ENCODE measurements around the gene MEIOB.
"Not testable (repeated sequence)": the region's sequence is repeated elsewhere in the genome, so short reads cannot be mapped to it uniquely, and the experiment has no call there.

The MEIOB gene

DNA sequence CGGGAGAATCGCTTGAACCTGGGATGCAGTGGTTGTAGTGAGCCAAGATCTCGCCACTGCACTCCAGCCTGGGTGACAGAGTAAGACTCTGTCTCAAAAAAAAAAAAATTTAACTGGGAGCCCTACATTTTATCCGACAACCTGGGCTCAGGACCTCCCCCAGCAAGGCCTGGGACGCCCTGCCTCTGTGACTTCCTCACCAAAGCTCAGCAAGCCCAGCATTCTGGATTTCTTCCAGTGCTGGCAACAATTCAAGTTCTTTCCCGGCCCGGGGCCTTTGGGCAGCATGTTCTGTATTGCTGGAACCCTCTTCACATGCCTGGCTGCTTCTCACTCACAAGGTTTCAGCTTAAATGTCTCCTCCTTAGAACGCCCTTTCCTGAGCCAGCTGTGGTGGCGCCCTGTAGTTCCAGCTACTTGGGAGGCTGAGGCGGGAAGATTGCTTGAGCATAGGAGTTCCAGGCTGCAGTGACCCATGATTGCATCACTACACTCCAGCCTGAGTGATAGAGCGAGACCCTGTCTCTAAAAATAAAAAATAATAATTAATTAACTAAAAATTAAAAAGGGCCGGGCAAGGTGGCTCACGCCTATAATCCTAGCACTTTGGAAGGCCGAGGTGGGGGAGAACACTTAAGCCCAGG is 15.9 kb upstream of the MEIOB start:
- no peaks in the 10 kb centered on the region for H3F3A ChIP-seq (ENCODE audit: insufficient read depth, low read length)
- H3K27me3 ChIP-seq (replicated peaks; ENCODE audit: insufficient read depth, low read length), result 0 out of 2 replicates have a peak, but pooled peaks cover 4% of the 10 kb centered on the region
- no peaks in the 10 kb centered on the region for H3K36me3 ChIP-seq (replicated peaks; ENCODE audit: insufficient read depth, low read length)
- TF ChIP-seq EZH2phosphoT487 (IDR thresholded peaks at IDR 0.05; ENCODE audit: low read length) (no peak), EZH2 (optimal IDR thresholded peaks at IDR 0.05; ENCODE audit: low read depth, low read length) (no peak)
- TF ChIP-seq, protein P1, sequence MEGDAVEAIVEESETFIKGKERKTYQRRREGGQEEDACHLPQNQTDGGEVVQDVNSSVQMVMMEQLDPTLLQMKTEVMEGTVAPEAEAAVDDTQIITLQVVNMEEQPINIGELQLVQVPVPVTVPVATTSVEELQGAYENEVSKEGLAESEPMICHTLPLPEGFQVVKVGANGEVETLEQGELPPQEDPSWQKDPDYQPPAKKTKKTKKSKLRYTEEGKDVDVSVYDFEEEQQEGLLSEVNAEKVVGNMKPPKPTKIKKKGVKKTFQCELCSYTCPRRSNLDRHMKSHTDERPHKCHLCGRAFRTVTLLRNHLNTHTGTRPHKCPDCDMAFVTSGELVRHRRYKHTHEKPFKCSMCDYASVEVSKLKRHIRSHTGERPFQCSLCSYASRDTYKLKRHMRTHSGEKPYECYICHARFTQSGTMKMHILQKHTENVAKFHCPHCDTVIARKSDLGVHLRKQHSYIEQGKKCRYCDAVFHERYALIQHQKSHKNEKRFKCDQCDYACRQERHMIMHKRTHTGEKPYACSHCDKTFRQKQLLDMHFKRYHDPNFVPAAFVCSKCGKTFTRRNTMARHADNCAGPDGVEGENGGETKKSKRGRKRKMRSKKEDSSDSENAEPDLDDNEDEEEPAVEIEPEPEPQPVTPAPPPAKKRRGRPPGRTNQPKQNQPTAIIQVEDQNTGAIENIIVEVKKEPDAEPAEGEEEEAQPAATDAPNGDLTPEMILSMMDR (IDR thresholded peaks at IDR 0.05; ENCODE audit: low read length), result no peak
- H3K9me2 ChIP-seq (replicated peaks; ENCODE audit: insufficient read depth, low read length), result no peaks in the 10 kb centered on the region
- no peaks in the 10 kb centered on the region for H4K20me1 ChIP-seq (ENCODE audit: insufficient read depth, low read length)
- H3K4me2 ChIP-seq (ENCODE audit: low read depth, low read length), result no peak overlapping the region
- no peak overlapping the region for H3K4me3 ChIP-seq (ENCODE audit: low read length)
- no peaks in the 10 kb centered on the region for H3K9me3 ChIP-seq (replicated peaks; ENCODE audit: insufficient read depth, low read length)
- H3K79me2 ChIP-seq (ENCODE audit: low read length), result no peaks in the 10 kb centered on the region
- no peak overlapping the region for H2AFZ ChIP-seq (ENCODE audit: low read length)
- H3K9ac ChIP-seq (ENCODE audit: low read length), result no peak overlapping the region
- no peak for DNase-seq
- H3K4me1 ChIP-seq (ENCODE audit: low read length), result peaks cover 7% of the 10 kb centered on the region; the same call in 1 of the 2 replicates
- no peak overlapping the region for H3K27ac ChIP-seq (ENCODE audit: low read length)

DNA sequence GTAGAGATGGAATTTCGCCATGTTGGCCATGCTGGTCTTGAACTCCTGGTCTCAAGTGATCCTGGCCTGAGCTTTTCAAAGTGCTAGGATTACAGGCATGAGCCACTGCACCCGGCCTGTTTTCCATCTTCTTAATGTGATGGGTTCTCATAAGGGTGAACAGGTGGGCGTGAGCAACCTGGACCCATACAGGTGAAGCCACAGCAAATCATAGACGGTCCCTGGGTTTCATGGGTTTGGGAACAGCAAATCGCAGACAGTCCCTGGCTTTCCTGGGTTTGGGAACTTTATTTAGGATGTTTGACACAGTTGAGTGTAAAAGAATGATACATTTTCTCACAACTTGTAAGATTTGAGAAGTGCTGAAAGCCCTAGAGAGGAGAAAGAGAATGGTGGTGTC is 12.9 kb upstream of the MEIOB start:
- H3K36me3 ChIP-seq (replicated peaks; ENCODE audit: insufficient read depth, low read length), result no peaks in the 10 kb centered on the region
- H3K27ac ChIP-seq (ENCODE audit: low read length), result no peak overlapping the region
- H3K4me3 ChIP-seq (ENCODE audit: low read length), result no peak overlapping the region

DNA sequence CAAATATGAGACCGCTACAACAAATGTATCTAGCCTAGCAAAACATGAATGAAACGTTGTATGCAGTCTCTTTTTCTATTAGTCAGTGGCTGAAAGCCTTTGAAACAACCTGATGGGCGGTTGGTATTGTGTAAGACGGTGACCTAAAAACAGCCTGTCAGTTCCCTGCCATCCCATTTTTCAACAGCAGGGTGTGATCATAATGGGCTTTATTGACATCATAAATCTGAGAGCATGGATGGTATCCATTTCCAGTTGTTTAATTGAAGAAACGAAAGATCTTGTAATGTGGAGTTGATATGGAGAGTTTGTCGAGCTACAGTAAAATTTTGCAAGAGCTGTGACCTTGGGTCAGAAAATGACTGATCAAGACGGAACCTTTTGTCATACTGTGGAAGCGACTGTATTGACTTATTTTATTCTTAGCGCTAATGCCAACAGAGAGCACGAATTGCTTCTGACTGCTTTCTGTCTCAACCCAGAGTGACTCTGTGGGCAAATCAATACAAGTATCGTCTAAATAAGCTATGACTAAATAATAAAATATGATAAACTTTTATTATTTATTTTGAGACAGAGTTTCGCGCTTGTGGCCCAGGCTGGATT is 12.3 kb upstream of the MEIOB start:
- Histone ChIP-seq H2AFZ (ENCODE audit: low read length) (no peak overlapping the region), H3K9ac (ENCODE audit: low read length) (no peak overlapping the region), H3K36me3 (replicated peaks; ENCODE audit: insufficient read depth, low read length) (no peaks in the 10 kb centered on the region), H3K4me2 (ENCODE audit: low read depth, low read length) (no peak overlapping the region), H3K27me3 (replicated peaks; ENCODE audit: insufficient read depth, low read length) (no peaks in the 10 kb centered on the region), H3K27ac (ENCODE audit: low read length) (no peak overlapping the region), H3K4me1 (ENCODE audit: low read length) (no peaks in the 10 kb centered on the region), H3F3A (ENCODE audit: insufficient read depth, low read length) (no peaks in the 10 kb centered on the region), H3K9me2 (replicated peaks; ENCODE audit: insufficient read depth, low read length) (no peaks in the 10 kb centered on the region), H3K79me2 (ENCODE audit: low read length) (no peaks in the 10 kb centered on the region), H4K20me1 (ENCODE audit: insufficient read depth, low read length) (no peaks in the 10 kb centered on the region), H3K9me3 (replicated peaks; ENCODE audit: insufficient read depth, low read length) (no peaks in the 10 kb centered on the region), H3K4me3 (ENCODE audit: low read length) (no peak overlapping the region)
- TF ChIP-seq, protein P1 (IDR thresholded peaks at IDR 0.05; ENCODE audit: low read length), result peak; percentile 20; the same call in 1 of the 2 replicates
- TF ChIP-seq EZH2phosphoT487 (IDR thresholded peaks at IDR 0.05; ENCODE audit: low read length) (no peak), EZH2 (optimal IDR thresholded peaks at IDR 0.05; ENCODE audit: low read depth, low read length) (no peak)
- DNase-seq, result no peak

More for the DNA sequence above, 12.9 kb upstream of the MEIOB start:
- Histone ChIP-seq H3K9me3 (replicated peaks; ENCODE audit: insufficient read depth, low read length) (no peaks in the 10 kb centered on the region), H3K4me1 (ENCODE audit: low read length) (no peaks in the 10 kb centered on the region), H3K27me3 (replicated peaks; ENCODE audit: insufficient read depth, low read length) (no peaks in the 10 kb centered on the region), H3K79me2 (ENCODE audit: low read length) (no peaks in the 10 kb centered on the region), H3F3A (ENCODE audit: insufficient read depth, low read length) (no peaks in the 10 kb centered on the region), H2AFZ (ENCODE audit: low read length) (no peak overlapping the region), H3K9me2 (replicated peaks; ENCODE audit: insufficient read depth, low read length) (no peaks in the 10 kb centered on the region), H3K9ac (ENCODE audit: low read length) (no peak overlapping the region), H4K20me1 (ENCODE audit: insufficient read depth, low read length) (no peaks in the 10 kb centered on the region), H3K4me2 (ENCODE audit: low read depth, low read length) (no peak overlapping the region)
- TF ChIP-seq EZH2phosphoT487 (IDR thresholded peaks at IDR 0.05; ENCODE audit: low read length), result no peak
- no peak for TF ChIP-seq EZH2 (optimal IDR thresholded peaks at IDR 0.05; ENCODE audit: low read depth, low read length)
- TF ChIP-seq, protein P1 (IDR thresholded peaks at IDR 0.05; ENCODE audit: low read length), result no peak
- DNase-seq, result no peak

DNA sequence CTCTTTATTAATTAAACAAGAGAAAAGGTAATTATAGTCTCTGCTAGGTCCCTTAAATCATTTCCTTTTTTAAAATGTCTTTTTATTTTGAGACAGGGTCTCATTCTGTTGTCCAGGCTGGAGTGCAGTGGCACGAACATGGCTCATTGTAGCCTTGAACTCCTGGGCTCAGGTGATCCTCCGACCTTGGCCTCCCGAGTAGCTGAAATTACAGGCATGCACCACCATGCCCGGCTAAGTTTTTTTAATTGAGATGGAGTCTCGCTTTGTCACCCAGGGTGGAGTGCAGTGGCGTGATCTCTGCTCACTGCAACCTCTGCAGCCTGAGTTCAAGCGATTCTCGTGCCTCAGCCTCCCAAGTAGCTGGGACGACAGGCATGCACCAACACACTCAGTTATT is 9.2 kb upstream of the MEIOB start:
- not testable (repeated sequence) for H4K20me1 ChIP-seq (ENCODE audit: insufficient read depth, low read length); H3K9ac ChIP-seq (ENCODE audit: low read length); H3K79me2 ChIP-seq (ENCODE audit: low read length); H3K4me3 ChIP-seq (ENCODE audit: low read length); H3K4me1 ChIP-seq (ENCODE audit: low read length); H3F3A ChIP-seq (ENCODE audit: insufficient read depth, low read length); H3K9me2 ChIP-seq (replicated peaks; ENCODE audit: insufficient read depth, low read length); H2AFZ ChIP-seq (ENCODE audit: low read length); H3K27me3 ChIP-seq (replicated peaks; ENCODE audit: insufficient read depth, low read length); H3K9me3 ChIP-seq (replicated peaks; ENCODE audit: insufficient read depth, low read length); DNase-seq; H3K27ac ChIP-seq (ENCODE audit: low read length); H3K4me2 ChIP-seq (ENCODE audit: low read depth, low read length); H3K36me3 ChIP-seq (replicated peaks; ENCODE audit: insufficient read depth, low read length)
